ENCODE measurements around the gene MED15. TPM values are rescaled to one million over a fixed set of nuclear protein-coding genes. Genes with fewer than 3 reads are reported as not detected.

MED15 gene
- total RNA-seq, 1 donor from 2014 or later = 111 TPM

DNA sequence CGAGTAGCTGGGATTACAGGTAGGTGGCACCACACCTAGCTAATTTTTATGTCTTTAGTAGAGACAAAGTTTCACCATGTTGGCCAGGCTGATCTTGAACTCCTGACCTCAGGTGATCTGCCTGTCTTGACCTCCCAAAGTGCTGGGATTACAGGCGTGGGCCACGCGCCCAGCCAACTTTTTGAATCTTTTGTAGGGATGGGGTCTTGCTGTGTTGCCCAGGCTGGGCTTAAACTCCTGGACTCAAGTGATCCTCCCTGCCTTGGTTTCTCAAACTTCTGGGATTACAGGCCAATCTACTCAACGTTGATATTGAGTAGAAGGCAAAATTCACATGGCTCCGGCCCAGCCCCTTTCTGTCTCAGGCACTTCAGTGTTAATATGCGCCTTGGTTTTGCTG, 93.9 kb downstream of the MED15 start:
- Mint-ChIP-seq H3K36me3 (ENCODE audit: low read depth) (no peaks in the 10 kb centered on the region), H3K27ac (ENCODE audit: unreplicated experiment) (no peak overlapping the region), H3K4me3 (ENCODE audit: unreplicated experiment) (no peak overlapping the region), H3K9me3 (ENCODE audit: low read depth) (no peaks in the 10 kb centered on the region), H3K4me1 (ENCODE audit: low read depth) (no peaks in the 10 kb centered on the region), H3K27me3 (ENCODE audit: low read depth) (no peaks in the 10 kb centered on the region)
- DNase-seq (ENCODE audit: low spot score) = no peak
- TF ChIP-seq, protein P1, sequence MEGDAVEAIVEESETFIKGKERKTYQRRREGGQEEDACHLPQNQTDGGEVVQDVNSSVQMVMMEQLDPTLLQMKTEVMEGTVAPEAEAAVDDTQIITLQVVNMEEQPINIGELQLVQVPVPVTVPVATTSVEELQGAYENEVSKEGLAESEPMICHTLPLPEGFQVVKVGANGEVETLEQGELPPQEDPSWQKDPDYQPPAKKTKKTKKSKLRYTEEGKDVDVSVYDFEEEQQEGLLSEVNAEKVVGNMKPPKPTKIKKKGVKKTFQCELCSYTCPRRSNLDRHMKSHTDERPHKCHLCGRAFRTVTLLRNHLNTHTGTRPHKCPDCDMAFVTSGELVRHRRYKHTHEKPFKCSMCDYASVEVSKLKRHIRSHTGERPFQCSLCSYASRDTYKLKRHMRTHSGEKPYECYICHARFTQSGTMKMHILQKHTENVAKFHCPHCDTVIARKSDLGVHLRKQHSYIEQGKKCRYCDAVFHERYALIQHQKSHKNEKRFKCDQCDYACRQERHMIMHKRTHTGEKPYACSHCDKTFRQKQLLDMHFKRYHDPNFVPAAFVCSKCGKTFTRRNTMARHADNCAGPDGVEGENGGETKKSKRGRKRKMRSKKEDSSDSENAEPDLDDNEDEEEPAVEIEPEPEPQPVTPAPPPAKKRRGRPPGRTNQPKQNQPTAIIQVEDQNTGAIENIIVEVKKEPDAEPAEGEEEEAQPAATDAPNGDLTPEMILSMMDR (IDR thresholded peaks at IDR 0.05) = no peak

DNA sequence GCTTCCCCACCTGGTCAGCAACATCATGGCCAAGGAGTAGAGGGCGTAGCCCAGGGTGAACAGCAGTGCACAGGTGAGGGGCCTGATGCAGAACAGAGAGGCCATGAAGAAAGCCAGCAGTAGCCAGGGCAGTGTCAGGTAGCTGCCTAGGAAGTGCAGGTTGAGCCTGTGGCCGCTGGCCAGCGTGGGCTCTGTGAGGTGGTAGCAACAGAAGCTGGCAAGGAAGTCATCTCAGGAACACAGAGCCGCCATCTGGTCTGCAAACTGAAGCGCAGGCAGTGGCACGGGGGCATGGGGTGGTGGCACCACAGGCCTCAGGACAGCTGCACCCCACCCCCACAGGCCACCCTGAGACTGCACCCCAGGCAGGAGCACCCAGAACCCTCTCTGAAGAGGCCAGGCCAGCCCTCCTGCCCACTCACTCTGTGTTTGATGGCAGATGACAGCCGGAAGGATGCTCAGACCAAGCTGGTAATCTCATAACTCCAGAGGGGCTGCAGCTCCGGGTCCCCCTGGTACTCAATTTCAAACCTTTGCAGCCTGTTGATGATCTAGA, 95.3 kb downstream of the MED15 start:
- Mint-ChIP-seq H3K27me3 (ENCODE audit: low read depth) (no peaks in the 10 kb centered on the region), H3K4me3 (ENCODE audit: unreplicated experiment) (no peak overlapping the region), H3K4me1 (ENCODE audit: low read depth) (no peaks in the 10 kb centered on the region), H3K27ac (ENCODE audit: unreplicated experiment) (no peak overlapping the region), H3K36me3 (ENCODE audit: low read depth) (no peaks in the 10 kb centered on the region), H3K9me3 (ENCODE audit: low read depth) (no peaks in the 10 kb centered on the region)
- TF ChIP-seq, protein P1 (IDR thresholded peaks at IDR 0.05) = no peak
- DNase-seq (ENCODE audit: low spot score) = no peak

DNA sequence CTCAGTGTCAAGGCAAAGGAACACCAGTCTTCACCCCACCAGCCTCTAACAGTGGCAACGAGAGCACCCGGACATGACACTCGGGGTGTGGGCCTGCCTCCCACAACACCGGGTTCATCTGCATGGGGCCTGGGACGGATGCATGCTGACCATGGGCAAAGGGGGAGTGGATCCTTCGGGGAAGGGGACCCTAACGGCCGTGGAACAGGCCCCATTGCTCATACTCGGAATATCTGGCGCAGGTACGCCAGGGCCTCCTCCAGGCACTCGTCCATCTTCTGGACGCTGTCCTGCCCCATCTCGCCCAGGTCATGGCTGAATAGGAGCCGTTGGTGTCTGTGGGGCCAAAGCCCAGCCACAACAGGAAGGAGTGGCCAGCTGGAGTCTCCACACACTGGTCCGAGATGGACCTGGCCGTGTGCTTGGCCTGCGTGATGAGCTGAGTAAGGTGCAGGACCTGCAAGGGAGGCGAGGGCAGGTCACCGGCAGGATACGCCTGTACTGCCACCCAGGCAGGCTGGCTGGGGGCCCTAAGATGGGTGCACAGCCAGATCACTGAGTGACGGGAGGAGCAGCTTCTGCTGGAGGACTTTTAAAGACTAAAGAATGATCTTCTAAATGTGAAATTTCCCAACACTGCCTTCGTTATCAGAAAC, 96.8 kb downstream of the MED15 start:
- no peaks in the 10 kb centered on the region for H3K4me1 Mint-ChIP-seq (ENCODE audit: low read depth)
- TF ChIP-seq, protein P1 (IDR thresholded peaks at IDR 0.05) = no peak
- no peak overlapping the region for H3K27ac Mint-ChIP-seq (ENCODE audit: unreplicated experiment)
- H3K9me3 Mint-ChIP-seq (ENCODE audit: low read depth) = no peaks in the 10 kb centered on the region
- H3K36me3 Mint-ChIP-seq (ENCODE audit: low read depth) = no peaks in the 10 kb centered on the region
- no peaks in the 10 kb centered on the region for H3K27me3 Mint-ChIP-seq (ENCODE audit: low read depth)
- peak; percentile 79 for DNase-seq (ENCODE audit: low spot score)
- no peak overlapping the region for H3K4me3 Mint-ChIP-seq (ENCODE audit: unreplicated experiment)

DNA sequence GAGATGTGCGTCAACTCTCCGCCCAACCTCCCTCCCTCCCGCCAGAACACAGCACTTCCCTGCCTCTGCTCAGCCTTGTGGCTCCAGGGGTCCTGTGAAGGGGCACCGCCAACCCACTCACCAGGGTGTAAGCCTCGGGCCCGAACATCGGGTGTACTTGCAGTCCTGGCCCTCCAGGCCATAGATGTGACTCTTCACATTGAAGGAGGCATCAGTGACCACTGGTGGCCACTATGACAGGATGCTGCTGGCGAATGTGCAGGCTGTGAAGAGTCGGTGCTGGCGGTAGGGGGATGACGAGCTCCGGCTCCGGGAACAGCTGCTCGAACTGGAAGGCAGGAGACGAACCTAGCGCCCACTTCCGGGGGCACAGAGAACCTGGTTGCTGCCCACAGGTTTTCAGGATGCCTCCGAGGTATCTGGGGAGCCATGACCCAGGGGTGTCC, 97.4 kb downstream of the MED15 start:
- Mint-ChIP-seq H3K27ac (ENCODE audit: unreplicated experiment) (no peak overlapping the region), H3K36me3 (ENCODE audit: low read depth) (no peaks in the 10 kb centered on the region), H3K27me3 (ENCODE audit: low read depth) (no peaks in the 10 kb centered on the region), H3K9me3 (ENCODE audit: low read depth) (no peaks in the 10 kb centered on the region), H3K4me3 (ENCODE audit: unreplicated experiment) (no peak overlapping the region), H3K4me1 (ENCODE audit: low read depth) (no peaks in the 10 kb centered on the region)
- DNase-seq (ENCODE audit: low spot score) = peak; percentile 79
- TF ChIP-seq, protein P1 (IDR thresholded peaks at IDR 0.05) = no peak

DNA sequence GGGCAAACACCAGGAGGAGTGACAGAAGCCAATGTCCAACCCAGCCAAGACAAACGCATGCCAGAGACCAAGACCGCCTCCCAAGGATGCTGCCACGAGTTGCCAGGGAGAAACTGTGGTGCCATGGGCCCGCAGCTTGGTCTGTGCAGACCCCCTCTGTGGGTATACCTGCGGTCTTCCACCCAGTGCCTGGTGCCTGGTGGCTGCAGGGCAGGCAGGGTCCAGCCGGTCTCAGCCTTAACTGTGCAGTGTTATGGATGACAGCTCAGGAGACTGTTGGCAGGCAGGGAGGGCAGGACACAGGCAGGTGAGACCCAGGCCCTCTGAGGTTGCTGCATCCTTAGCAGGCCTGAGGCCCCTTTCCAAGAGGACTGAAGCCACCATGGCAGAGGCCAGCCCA, 97.9 kb downstream of the MED15 start:
- DNase-seq (ENCODE audit: low spot score) = no peak
- Mint-ChIP-seq H3K36me3 (ENCODE audit: low read depth) (no peaks in the 10 kb centered on the region), H3K27me3 (ENCODE audit: low read depth) (no peaks in the 10 kb centered on the region), H3K4me3 (ENCODE audit: unreplicated experiment) (no peak overlapping the region), H3K4me1 (ENCODE audit: low read depth) (no peaks in the 10 kb centered on the region), H3K9me3 (ENCODE audit: low read depth) (no peaks in the 10 kb centered on the region), H3K27ac (ENCODE audit: unreplicated experiment) (no peak overlapping the region)
- TF ChIP-seq, protein P1 (IDR thresholded peaks at IDR 0.05) = no peak
